ENCODE measurements around the gene RABGAP1L.
"Not testable (repeated sequence)": the region's sequence is repeated elsewhere in the genome, so short reads cannot be mapped to it uniquely, and the experiment has no call there.

DNA sequence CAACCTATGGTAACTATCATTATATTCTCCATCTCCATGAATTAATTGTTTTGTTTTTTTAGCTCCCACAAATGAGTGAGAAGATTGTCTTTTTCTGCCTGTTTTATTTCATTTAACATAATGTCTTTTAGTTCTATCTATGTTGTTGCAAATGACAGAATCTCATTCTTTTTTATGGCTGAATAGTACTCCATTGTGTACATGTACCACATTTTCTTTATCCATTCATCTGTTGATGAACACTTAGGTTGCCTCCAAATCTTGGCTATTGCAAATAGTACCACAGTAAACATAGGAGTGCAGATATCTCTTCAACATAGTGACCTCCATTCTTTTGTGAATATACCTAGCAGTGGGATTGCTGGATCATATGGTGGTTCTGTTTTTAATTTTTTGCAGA, 429.3 kb downstream of the RABGAP1L start:
- TF ChIP-seq, protein P1, sequence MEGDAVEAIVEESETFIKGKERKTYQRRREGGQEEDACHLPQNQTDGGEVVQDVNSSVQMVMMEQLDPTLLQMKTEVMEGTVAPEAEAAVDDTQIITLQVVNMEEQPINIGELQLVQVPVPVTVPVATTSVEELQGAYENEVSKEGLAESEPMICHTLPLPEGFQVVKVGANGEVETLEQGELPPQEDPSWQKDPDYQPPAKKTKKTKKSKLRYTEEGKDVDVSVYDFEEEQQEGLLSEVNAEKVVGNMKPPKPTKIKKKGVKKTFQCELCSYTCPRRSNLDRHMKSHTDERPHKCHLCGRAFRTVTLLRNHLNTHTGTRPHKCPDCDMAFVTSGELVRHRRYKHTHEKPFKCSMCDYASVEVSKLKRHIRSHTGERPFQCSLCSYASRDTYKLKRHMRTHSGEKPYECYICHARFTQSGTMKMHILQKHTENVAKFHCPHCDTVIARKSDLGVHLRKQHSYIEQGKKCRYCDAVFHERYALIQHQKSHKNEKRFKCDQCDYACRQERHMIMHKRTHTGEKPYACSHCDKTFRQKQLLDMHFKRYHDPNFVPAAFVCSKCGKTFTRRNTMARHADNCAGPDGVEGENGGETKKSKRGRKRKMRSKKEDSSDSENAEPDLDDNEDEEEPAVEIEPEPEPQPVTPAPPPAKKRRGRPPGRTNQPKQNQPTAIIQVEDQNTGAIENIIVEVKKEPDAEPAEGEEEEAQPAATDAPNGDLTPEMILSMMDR (conservative IDR thresholded peaks at IDR 0.05; ENCODE audit: low read length), result not testable (repeated sequence)
- not testable (repeated sequence) for TF ChIP-seq EZH2phosphoT487 (IDR thresholded peaks at IDR 0.05; ENCODE audit: borderline replicate concordance)
